Measurements from ENCODE around the gene WSB1.

The WSB1 gene

DNA sequence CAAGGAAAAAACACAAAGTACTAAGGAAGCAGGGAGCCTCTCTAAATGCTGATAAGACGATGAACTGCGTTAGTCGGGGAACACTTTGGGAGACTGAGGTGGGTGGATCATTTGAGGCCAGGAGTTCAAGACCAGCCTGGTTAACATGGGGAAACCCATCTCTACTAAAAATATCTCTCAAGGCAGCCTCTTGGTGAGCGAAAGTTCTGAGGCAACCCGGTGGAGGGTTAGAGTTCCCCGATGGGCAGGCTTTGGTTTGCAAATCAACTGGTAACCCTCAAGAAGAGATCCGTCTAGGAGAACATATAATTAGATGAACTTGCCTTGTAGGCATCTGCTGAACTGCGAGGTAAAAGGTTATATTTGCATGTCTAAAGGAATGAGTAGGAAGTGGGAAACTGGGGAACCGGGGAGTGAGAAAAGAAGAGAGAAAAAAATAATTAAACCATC lies 44.6 kb downstream of the WSB1 start:
- DNase-seq (ENCODE audit: low read depth) = no peak

DNA sequence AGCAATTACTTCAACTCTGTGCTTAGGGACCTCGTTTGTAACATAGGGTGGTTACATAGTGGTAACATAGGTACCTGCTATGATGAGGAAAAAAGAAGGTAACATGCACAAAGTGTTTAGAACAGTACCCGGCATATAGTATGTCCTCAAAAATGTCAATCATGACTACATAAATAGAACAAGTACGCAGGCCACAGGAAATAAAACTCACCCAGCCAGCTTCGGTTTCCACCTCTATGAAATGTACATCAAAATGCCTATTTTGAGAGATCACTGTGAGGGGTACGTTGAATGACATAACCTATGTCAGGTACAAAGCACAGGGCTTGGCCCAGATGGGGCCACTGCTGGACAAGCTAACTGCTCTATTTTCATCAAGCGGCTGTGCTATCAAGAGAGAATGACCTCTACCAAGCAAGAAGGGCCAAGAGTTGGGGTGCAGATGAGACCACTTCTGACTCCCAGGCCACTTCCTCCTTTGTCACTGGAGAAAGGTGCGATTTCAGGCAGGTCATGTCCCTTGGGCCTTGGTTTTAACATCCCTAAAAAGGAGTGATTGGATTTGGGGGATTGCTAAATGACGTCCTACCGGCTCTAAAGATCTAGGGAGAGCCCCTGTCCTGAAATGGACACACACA lies 45.4 kb downstream of the WSB1 start:
- no peak for DNase-seq (ENCODE audit: low read depth)

DNA sequence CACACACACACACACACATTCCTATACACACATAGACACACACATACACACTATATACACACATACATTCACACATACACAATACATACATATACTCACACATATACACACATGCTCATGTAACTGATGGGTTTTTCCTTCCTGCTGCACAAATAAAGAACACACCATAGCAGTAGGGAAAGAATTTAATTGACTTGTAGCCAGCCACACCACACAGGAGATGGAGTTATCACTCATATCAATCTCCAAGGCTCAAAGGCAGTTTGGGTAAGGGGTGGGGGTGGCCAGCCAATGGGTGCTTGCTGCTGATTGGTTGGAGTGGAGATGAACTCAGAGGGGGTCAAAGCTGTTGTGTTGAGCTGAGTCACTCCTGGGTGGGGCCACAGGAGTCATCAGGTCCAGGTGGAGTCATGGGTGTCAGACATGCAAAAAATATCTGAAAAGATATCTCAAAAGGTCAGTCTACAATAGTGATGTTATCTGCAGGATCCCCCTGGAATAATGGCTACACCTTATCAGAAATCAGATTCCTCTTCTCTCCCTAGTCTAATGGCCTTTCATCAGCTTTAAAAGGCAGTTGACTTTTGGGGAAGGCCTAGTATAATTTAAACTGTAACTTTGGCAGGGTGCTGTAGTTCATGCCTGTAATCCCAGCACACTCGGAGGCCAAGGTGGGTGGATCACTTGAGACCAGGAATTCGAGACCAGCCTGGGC lies 46.1 kb downstream of the WSB1 start:
- DNase-seq (ENCODE audit: low read depth) = no peak

DNA sequence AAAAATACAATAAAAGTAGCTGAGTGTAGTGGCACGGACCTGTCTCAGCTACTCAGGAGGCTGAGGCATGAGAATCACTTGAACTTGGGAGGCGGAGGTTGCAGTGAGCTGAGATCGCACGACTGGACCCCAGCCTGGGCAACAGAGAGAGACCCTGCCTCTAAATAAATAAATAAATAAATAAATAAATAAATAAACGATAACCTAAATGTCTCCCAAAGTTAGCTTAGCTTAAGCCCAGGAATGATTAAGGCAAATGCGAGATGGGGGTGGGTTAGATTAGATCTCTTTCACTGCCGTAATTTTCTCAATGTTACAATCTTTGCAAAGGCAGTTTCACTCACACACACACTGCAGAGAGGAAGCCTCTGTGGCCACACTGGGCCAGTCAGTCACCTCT lies 46.7 kb downstream of the WSB1 start:
- no peak for DNase-seq (ENCODE audit: low read depth)

DNA sequence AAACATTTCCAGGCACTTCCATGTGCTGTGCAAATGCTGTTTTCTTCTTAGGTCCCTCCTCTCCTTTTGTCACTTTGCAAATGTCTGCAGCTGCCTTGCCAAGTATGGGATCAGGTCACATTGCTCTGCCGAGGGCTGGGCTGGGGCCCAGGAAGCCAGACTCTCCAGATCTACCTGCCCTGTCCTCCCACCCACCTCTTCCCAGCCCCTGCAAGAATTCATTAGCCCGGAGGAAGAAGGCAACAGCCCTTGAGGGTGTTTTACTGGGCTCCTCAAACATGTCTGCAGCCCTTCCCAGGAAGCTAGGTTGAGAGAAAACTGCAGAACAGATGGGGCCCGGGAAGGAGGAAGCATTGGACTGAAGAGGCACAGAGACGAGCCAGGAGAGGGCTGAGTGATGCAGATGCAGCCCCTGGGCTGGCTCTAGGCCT lies 47.1 kb downstream of the WSB1 start:
- no peak for DNase-seq (ENCODE audit: low read depth)

DNA sequence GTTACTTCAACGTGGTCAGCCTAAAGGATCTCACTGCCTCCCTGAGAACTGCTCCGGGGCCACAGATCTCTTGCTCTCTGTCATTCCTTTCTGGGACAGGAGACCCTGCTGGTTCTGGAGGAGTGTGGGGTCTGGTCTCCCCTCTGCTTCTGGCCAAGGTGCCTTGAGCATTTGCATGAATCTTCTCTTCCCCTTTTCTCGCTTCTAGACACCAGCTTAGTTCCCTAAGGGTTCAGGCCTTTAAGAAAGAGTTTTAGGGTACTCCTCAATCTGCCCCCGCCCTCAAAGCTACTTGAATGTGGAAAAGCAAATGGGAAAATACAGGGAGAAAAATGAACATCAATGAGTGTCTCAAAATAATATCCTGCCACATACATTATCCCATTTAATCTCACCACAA lies 48.1 kb downstream of the WSB1 start:
- DNase-seq (ENCODE audit: low read depth) = no peak

DNA sequence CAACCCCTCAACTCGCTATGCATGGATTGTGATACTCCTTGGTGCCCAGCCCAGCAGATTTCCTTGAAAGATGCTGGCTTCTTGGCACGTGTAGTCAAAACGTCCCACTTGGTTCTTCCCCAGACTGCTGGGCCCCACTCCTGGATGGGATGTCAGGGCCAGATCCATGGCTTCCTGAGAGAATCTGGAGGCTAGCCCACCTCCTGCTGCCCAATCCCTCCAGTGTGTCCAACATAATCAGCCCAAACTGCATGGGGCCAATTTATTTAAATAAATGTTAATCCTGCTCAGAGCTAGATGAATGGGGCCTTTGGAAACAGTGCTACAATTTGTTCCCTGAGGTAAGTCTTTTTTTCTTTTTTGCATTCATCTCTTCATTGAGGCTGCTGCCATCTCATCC lies 49.4 kb downstream of the WSB1 start:
- no peak for DNase-seq (ENCODE audit: low read depth)

DNA sequence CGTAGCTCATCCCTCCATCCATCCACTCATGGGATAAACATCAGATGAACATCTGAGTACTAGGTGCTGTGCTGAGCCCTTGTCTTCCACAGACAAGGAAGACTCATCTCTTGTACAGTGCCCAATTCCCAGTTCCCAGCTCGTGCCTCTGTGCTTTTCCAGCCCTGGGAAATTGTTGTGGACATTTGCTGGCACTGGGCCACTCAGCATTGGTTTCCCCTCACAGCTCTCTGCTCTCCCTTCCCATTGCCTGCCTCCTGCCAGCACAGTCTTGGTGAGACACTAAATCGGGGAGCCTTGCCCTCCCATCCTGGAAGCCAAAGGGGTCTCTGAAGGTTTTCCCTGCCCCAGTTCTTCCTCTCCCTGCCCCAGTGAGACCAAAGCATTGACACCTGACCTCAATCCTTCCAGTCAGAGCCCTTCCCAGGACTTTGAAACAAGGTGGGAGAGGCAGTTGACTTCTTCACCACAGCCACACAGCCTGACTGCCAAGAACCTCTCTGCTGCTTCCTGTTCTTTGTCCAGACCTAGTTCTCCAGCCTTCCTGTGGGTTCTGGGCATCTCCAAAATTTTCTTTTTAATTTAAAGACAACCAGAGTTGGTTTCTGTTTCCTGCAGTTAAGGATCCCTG lies 50.2 kb downstream of the WSB1 start:
- DNase-seq (ENCODE audit: low read depth) = no peak

DNA sequence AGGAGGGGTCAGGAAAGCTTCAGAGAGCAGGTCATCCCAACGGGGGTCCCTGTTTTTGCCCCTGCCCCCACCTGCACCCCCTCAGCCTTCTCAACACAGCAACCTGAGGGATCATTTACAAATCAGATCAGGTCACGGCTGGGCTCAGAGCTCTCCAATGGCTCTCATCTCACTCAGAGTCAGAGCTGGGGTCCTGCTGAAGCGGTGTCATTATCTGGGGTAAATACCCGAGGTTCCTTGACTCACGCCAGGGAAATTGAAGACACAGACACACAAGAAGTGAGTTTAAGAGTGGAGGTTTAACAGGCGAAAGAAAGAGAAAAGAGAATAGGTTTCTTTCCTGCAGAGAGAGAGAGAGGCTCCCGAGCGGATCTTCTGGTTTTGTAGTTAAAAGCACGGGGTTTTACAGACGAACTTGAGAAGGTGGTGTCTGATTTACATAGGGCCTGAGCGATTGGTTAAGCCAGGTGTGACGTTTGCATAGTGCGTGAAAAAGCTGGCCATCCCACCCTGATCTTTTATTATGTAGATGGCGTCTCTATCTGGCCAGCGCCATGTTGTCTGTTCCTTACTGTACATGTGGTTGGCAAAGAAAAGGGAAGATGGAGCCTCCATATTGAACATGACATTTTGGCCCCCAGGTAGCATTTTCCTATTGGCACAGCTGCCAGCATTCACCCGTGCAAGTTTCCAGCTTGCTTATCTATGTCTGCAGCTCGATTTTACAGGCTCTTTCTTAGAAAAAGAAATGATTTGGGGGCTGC lies 51.4 kb downstream of the WSB1 start:
- no peak for DNase-seq (ENCODE audit: low read depth)

DNA sequence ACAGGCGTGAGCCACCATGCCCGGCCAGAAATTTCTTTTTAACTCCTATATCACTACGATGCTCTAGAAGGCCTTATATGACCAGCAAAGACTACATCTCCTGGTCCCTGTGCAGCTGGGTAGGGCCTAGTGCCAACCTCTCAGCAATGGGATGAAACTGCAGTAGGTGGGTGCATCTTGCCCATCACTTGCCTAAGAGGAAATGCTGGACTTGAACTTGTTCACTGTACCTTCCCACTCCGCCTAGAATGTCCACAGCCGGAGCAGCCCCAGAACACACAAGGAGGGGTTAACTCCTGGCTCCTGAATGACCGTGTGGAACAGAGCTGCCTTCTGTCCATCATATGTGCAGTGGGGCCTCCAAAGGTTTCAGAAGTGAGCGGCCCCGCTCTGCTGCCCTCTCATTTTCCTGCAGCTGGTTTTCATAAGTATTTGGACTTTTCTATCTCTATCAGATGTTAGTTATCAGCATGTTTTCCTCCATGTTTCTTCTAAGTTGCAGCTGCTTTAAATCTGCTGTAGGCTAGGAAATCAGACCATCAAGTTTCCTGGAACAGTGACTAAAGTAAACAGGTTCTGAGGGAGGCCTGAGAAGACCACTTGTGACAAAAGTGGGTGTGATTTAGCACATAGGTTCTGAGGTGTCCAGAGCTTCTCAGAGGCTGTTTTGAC lies 52.5 kb downstream of the WSB1 start:
- no peak for DNase-seq (ENCODE audit: low read depth)

DNA sequence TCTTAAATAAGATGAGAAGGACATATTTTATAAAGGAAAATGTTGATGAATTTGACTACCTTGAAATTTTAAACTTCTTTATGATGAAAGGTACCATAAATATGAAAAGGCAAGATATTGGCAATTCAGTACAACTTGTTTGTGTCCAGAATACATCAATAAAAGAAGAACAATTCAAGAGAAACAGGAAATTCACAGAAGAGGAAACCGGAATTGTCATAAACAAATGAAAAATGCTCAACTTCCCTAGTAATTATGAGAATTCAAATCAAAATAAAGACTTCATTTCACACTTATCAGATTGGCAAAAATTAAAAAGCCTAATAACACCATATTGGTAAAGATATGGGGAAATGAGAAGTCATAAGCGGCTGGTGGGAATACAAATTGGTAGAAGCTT lies 54.3 kb downstream of the WSB1 start:
- DNase-seq (ENCODE audit: low read depth) = no peak

DNA sequence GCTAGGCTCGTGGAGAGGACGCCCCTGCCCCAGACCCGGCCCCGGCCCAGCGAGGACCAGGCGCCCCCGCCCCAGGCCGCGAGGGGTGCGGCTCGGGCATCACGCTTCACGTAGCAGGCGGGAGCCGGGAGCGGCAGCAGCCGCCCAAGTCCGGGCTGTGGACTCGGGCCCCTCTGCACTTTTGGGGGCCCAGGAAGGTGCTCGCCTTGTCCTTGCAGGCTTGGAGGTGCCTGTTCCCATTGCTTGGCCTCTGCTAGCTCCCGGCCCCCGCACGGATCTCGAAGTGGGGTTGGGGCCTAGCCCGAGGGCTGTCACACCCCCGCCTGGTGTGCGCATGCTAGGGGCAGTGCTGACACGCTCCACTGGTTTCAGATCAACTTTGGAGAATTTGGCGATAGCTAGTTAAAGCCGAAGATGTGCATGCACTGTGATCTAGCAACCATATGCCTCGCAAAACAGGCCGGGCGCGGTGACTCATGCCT lies 55.7 kb downstream of the WSB1 start:
- DNase-seq (ENCODE audit: low read depth) = no peak

DNA sequence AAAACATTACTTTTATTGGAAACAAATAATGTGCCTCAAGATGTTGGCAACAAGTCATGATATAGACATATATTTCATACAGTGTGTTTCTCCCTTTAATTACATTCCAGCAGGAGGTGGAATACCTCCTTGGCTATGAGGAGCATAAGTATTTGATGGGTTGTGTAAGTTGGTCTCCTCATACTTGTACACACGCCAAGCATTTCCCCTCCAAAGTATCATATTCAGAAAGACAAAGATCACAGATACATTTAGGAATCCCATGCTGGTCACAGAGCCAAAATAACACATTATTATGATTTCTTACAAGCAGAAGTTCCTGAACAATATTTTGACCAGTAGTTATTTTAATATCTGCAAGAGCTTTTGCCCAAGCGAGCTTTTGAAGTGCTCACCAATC lies 57.8 kb downstream of the WSB1 start:
- DNase-seq (ENCODE audit: low read depth) = no peak

DNA sequence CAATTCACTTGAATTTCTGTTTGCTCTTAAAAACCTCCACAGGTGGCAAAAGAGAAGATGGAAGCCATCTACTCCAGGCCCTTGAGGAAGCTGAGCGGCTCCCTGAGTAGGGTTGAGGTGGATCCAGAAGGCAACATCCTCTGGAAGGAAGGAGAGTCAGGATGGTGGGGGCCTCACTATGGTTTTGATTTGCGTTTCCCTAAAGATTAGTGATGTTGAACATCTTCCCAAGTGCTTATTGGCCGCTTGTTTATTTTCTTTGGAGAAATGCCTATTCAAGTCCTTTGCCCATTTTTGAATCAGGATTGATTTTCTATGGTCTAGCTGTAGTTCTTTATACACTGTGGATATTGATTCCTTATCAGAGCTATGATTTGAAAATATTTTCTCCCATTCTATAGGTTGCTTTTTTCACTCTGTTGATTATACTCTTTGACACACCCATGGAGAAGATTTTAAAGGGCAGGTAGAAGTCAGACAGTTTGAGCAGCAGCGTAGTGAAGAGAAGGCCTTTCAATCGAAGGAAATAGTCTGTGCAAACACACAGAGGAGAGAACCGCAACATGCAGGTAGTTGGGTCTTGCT lies 58.6 kb downstream of the WSB1 start:
- no peak for DNase-seq (ENCODE audit: low read depth)

DNA sequence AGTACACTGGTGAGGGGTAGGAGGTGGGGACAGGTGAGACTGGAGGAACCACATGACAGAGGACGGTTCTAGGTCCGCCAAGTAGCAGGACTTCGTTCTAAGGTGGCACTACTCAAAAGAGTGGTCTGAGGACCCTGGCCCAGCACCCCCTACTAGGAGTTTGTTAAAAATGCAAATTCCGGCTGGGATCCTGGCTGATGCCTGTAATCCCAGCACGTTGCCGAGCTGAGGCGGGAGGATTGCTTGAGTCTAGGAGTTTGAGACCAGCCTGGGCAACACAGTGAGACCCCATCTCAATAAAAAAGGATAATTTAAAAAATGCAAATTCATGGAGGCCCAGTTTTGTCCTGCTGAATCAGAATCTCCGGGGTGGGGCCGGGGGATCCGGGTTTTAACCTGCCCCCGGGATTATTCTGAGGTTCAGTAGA lies 59.1 kb downstream of the WSB1 start:
- no peak for DNase-seq (ENCODE audit: low read depth)

DNA sequence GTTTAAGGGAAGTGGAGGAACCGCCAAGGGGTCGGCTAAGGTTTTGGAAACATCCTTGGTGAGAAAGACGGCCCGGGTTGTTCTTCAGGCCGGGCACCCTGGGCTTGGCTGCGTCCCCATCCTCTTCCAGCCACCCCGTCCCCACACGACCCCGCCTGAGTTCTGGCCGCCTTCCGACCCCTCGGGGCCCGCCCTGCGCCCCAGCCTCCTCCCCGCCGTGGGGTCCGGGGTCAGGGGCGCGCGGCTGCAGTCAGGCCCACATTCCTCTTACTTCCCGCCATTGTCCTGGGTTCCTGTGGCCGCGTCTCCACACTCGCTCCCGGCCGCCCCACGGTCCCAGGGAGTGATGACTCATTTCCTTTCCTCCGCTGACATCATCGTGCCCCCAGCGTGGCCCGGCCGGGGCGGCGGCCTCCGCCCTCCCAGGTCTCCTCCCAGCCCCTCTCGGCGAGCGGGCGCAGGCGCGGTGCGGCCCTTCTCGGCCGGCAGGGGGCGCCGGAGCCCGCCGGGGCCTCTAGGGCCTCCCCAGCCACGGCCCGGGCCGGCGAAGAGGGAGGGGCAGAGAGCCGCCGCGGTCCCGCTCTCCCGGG lies 59.6 kb downstream of the WSB1 start:
- DNase-seq (ENCODE audit: low read depth) = peak; percentile 92

DNA sequence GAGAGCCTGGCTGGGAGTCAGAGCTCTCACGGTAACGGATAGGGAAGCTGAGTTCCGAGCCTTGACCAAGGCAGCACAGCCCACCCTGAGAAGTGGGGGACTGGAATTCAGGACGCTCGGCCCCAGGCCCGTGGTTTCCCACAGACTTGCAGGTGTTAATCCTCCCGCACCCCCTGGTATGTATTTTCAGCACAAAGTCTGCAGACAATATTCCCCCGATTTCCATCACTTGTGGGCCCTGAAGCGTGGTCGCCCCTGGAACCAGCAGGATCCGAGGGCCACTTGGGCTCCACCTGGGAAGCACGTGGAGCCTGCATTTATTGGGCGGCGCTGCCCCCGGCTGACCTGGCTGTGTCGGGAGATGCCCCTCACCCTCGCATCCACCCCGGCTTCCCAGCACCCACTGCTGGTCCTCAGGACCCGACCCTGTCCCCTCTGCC lies 60.2 kb downstream of the WSB1 start:
- no peak for DNase-seq (ENCODE audit: low read depth)

DNA sequence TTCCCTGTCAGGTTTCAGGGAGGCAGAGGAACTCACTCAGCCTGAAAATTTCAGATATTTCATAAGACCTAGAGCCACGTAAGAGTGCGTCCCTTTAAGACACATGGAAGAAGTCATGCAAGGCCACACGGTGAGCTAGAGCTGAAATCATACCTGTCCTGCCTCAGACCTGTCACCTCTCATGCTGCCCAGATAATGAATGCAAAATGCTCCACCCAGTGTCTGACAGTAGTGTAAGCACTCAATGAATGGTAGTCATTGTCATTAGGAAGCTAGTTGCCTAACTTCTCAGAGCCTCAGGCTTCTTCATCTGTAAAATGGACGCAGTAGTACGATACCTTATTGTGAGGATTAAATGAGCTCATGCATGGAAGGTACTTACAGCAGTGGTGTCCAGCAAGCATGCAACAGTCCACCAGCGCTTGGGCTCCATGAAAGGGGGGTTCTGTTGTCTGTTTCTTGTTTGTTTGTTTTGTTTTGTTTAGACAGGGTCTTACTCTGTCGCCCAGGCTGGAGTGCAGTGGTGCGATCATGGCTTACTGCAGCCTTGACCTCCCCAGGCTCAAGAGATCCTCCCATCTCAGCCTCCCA lies 60.7 kb downstream of the WSB1 start:
- DNase-seq (ENCODE audit: low read depth) = no peak

DNA sequence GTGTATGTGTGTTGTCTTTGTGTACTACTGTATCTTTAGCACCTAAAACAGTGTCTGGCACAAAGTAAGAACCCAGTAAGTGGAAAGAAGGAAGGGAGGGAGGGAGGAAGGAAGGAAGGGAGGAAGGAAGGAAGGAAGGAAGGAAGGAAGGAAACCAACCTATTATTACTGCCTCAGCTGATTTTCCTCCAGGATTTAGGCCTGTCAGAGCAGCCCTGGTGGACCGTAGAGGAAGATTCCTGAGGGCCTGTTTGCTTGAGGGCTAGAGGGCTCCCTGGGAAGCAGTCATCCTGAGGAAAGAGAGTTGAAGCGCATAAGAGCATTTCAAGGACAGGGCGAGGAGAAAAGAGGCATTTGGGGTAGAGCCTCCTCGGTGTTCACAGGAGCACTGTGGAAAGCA lies 61.5 kb downstream of the WSB1 start:
- DNase-seq (ENCODE audit: low read depth) = no peak

DNA sequence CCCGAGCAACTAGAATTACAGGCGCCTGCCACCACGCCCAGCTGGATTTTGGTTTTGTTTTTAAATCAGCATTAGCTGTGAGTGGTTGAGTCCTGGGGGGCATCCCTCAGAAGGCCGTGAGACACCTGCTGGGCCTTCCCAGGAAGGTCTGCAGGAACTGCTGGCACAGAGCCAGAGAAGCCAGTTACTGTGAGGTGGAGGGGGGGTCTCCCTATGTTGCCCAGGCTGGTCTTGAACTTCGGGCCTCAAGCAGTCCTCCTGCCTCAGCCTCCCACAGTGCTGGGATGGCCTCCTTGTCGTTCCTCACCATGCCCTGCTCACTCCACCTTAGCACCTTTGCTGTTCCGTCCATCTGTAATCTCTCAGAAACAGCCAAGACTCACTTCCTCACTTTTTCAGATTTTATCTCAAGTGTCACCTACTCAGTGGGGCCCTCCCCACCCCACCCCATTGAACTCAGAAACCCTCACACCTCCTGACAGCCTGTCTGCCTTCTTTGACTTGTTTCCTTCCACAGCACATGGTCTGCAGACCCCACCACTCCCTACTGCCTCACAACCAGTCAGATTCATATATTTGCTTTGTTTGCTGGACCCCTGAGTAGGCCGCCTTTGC lies 62.3 kb downstream of the WSB1 start:
- DNase-seq (ENCODE audit: low read depth) = no peak

Data from GM04504 (cell line).